HL-60 (cell line): ENCODE results near the gene NUB1.

Experiments
- DNase-seq, 2 experiments: peaks; one replicate each; pipeline ENCODE4 v3.0.0-alpha.2; 2010 to 2020; ENCODE audit warnings: low read depth in 1 of 2, low spot score in 1 of 2
- H3K27ac ChIP-seq: fragments of 250-450 bp; sonication (Bioruptor Pico); replicated peaks from 2 replicates; pipeline ENCODE4 v1.5.1; 2020; ENCODE audit warnings: mild to moderate bottlenecking, moderate library complexity
- H3K27me3 ChIP-seq: fragments of 250-450 bp; sonication (Bioruptor Pico); 2 replicates; pipeline ENCODE4 v1.5.1; 2021; ENCODE audit warnings: mild to moderate bottlenecking, moderate library complexity; ENCODE audit not compliant: insufficient read depth, poor library complexity, severe bottlenecking
- H3K4me3 ChIP-seq: replicated peaks from 2 replicates; pipeline ENCODE4 v1.5.1; 2011; ENCODE audit warnings: mild to moderate bottlenecking, control low read depth, low read length; ENCODE audit not compliant: insufficient read depth
- CTCF ChIP-seq: IDR thresholded peaks from one replicate; pipeline ENCODE4 v1.5.1; 2011; ENCODE audit warnings: low read length, control low read depth, inconsistent platforms; ENCODE audit not compliant: insufficient read depth
- GABPA ChIP-seq: IDR thresholded peaks from 2 replicates; pipeline ENCODE4 v1.6.1; 2012; ENCODE audit warnings: low read depth
- POLR2AphosphoS5 ChIP-seq: IDR thresholded peaks from 2 replicates; pipeline ENCODE4 v1.6.1; 2012; ENCODE audit warnings: low read depth
- REST ChIP-seq: IDR thresholded peaks from 2 replicates; pipeline ENCODE4 v1.6.1; 2012; ENCODE audit warnings: low read depth; ENCODE audit not compliant: insufficient replicate concordance
- SPI1 ChIP-seq: IDR thresholded peaks from 2 replicates; pipeline ENCODE4 v1.6.1; 2012; ENCODE audit warnings: low read depth, mild to moderate bottlenecking, borderline replicate concordance

NUB1 gene

GRCh38 chr7:151389768-151390597 lies 48.4 kb downstream of the NUB1 start:
- Histone ChIP-seq H3K27me3 (peaks cover 26% of the 10 kb centered on the region), H3K4me3 (no peak overlapping the region), H3K27ac (no peak overlapping the region)
- TF ChIP-seq REST, result no peak
- no peak for TF ChIP-seq CTCF
- no peak for TF ChIP-seq POLR2AphosphoS5
- TF ChIP-seq SPI1, result peak; percentile 74
- TF ChIP-seq GABPA, result no peak
- DNase-seq, result no peak

- TF ChIP-seq GABPA, result no peak
- no peak for TF ChIP-seq CTCF
- TF ChIP-seq SPI1, result no peak
- TF ChIP-seq POLR2AphosphoS5, result no peak
- TF ChIP-seq REST, result no peak
- DNase-seq, result no peak
- Histone ChIP-seq H3K27ac (no peak overlapping the region), H3K27me3 (peaks cover 26% of the 10 kb centered on the region), H3K4me3 (no peak overlapping the region)
Measured at GRCh38 chr7:151390598-151391357, 49.2 kb downstream of the NUB1 start.

- Histone ChIP-seq H3K4me3 (no peak overlapping the region), H3K27me3 (peaks cover 26% of the 10 kb centered on the region), H3K27ac (no peak overlapping the region)
- DNase-seq, result no peak
- TF ChIP-seq CTCF, result no peak
- TF ChIP-seq GABPA, result no peak
- no peak for TF ChIP-seq POLR2AphosphoS5
- TF ChIP-seq SPI1, result no peak
- no peak for TF ChIP-seq REST
Measured at GRCh38 chr7:151391358-151391730, 49.7 kb downstream of the NUB1 start.
